Erythroblast (primary cell): Measurements from ENCODE around the gene KCNB1.

Experiments used
- GATA1 ChIP-seq: IDR thresholded peaks from 2 replicates; pipeline ENCODE4 v1.6.1; 2011; ENCODE audit warnings: low read depth, mild to moderate bottlenecking, control low read depth, low read length, moderate library complexity
- POLR2A ChIP-seq: IDR thresholded peaks from 2 replicates; pipeline ENCODE4 v1.6.1; 2011; ENCODE audit warnings: mild to moderate bottlenecking, low read length

DNA sequence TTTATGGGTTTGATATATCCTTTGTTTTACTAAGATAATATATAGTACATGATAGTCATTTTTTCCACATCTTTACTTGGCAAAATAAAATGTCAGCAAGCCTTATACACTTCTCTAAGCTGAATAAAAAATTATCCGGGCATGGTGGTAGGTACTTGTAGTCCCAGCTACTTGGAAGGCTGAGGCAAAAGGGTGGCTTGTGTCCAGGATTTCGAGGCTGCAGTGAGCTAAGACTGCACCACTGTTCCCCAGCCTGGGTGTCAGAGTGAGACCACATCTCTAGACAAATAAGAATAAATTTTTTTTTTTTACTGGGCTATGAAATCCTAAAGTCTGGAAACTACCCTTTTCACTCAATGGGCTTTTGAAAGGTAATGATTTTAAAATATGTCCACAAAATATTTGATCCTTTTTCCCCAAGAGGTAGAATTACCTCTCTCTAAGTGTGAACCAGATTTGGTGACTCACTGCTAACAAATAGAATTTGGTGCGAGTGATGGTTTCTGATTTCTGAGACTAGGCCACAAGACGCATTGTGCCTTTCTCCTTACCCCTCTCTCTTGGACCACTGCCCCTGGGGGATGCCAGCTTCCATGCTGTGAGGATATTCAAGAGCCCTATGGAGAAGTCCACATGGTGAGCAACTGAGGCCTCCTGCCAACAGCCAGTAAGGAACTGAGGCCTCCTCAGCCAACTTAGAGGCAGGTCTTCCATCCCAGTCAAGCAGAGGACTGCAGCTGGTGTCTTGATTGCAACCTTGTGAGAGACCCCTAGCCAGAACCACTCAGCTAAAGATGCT lies 120.4 kb downstream of the KCNB1 start:
- TF ChIP-seq POLR2A (no peak), GATA1 (no peak)
